ENCODE results near the gene TSEN2.
"Not testable (repeated sequence)": the region's sequence is repeated elsewhere in the genome, so short reads cannot be mapped to it uniquely, and the experiment has no call there.

Gene TSEN2

DNA sequence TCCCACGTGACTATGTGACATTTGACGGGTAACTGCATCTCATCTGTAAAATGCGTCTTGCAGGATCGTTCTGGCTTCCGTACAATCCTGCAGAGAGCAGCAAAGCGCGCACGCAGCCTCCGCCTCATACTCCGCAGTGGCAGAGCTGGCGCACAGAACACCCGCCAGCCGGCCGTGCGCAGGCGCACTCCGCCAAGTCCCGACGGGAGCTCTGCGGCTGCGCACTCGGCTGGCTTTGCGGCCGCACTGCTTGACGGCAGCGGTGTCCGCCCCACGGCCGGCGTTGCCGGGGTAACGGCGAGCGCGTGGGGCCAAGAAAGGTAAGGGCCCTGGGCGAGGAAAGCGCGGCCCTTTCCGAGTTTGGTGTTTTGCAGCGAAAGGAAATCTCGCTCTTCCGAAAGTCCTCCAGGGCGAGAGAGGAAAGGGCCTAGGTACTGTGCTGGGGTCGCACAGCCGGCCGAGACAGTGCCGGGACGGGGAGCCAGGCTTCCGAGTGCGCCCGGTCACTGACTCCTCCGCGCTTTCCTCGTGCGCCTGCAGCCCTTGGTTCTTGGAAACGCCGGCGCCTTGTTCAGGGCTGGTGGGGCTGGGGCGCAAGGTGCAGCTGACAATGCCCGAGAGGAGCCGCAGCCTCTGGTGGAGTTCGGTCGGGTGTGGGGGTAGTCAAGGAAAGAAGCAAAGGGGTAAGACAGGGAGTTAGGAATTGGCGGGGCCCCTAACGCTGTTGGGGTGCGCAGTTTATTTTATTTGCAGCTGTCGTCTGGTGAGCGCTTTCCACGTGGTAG, at the start of gene TSEN2:
Gene TSEN2 (plus strand): TSS at position 283 of the 785 bp plus-strand sequence. CDS start 5,321 bp downstream, outside the sequence.
- peak; percentile 85 for DNase-seq

DNA sequence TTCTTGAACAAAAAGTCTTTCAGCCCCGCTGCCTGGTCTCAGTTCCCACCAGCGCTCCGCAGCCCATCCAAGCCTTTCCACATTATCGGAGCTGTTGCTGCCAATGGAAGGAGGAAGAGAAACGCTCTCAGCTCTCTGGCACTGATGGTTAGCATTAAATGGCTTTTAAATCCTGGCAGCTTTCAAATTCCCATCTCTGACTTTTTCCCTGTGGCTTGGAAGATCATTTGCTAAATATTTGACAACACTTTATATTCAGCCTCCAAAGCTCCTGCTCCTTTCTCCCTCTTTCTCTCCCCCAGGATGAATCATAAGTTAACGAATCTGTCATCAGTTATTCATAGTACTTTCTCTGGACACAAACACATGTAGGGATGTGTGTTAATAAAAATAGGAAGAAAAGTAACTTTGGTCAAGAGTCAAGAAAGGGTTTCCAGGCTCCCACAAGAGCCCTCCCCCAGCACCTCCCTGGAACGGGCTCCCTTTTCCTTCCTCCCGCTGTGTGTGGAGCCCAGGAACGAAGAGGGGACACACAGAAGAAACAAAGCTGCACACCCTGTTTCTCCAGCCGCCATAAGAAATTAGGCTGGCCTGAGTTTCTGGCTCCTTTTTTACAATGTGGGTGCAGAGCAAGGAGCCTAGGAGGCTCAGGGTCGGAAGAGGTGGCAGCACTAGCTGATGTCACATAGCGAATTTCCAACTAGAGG, 47.6 kb upstream of the TSEN2 start:
- no peak for DNase-seq

DNA sequence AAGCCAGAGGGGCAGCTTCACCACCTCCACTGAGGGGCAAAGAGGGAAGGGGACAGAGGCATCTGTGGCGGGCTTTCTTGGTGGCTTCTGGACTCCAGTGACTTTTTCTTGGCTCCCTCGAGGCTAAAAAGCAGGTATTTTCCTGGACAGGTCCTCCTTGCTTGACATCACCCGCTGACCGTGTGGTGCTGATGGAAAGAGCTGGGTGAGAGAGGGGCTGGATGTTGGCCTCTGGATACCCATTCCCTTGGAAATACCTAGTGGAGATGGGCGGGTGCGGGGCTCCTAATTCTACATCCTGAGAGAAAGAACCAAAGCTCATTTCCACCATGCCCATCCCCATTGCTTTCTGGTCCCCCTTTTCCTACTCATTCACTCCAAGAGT, 47.1 kb upstream of the TSEN2 start:
- no peak for DNase-seq

DNA sequence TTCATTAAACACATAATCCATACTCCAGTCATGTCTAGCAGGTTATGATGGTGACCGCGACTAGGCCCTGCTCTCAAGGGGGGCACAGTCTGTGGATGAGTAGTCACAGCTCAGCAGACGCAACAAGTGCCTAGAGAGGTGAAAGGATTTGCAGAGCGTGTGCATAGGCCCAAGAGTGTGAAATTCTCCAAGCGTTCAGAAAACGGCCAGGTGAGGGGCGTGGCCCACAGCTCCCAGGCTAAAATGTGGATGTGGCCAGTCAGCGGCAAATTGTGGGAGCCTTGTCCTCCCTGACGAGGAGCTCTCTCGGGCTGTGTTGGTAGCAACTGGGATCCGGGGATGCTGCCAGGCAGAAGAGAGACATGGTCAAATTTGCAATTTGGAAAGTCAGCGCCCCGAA, 46.4 kb upstream of the TSEN2 start:
- no peak for DNase-seq

DNA sequence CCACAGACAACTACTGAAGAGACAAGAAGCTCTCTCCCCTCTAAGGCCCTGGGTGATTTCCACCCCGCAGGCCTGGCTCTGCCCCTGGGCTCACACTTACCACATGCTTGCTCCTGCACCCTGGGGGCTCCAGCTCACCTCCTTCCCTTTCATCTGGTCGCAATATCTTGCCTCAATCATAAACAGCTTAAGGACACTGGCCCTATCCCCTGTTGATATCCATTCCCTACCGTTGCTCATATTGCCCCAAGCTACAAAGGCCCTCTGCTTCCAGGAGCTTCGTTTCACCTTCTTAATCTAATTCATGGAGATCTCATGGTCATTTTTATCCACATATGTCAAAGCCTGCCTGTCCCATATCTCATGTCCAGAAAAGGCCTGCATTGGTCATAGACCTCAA, 46.0 kb upstream of the TSEN2 start:
- no peak for DNase-seq

GRCh38 chr3:12439161-12439940, 44.9 kb upstream of the TSEN2 start:
- DNase-seq: no peak

- no peak for DNase-seq
Measured at GRCh38 chr3:12440927-12441714, 43.2 kb upstream of the TSEN2 start.

GRCh38 chr3:12442654-12443501, 41.4 kb upstream of the TSEN2 start:
- DNase-seq: no peak

DNA sequence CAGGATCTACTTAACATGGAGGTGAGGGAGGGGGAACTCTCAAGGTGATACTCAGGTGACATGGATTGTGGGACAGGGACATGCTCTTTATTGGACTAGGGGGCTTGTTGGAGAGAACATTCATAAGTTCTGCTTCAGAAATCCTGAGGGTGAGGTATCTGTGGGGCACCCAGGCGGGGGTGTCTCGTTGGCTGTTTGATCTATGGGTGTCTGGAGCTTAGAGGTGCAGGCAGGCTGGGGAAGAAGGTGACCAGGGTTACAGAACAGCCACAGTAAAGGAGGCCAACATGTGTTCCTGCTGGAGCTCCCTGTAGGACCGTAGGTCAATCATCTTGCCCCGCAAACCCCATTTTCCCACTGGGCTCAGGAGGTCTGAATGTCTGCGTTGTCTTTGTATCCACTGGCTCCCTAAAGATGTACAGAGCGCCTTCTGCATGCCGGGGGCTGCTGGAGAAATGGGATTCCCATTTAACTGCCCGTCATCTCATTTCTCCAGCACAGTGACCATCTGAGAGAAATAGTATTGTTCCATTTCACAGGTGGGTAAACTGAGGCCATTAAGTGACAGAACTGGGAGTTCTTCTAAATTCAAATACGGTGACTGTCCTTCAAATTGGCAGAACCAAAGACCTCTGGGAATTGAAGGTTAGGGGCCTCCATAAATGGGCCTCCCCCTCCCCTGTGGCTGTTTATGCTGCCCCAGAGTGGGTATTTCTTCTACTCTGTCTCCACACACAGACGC, 40.3 kb upstream of the TSEN2 start:
- no peak for DNase-seq

DNA sequence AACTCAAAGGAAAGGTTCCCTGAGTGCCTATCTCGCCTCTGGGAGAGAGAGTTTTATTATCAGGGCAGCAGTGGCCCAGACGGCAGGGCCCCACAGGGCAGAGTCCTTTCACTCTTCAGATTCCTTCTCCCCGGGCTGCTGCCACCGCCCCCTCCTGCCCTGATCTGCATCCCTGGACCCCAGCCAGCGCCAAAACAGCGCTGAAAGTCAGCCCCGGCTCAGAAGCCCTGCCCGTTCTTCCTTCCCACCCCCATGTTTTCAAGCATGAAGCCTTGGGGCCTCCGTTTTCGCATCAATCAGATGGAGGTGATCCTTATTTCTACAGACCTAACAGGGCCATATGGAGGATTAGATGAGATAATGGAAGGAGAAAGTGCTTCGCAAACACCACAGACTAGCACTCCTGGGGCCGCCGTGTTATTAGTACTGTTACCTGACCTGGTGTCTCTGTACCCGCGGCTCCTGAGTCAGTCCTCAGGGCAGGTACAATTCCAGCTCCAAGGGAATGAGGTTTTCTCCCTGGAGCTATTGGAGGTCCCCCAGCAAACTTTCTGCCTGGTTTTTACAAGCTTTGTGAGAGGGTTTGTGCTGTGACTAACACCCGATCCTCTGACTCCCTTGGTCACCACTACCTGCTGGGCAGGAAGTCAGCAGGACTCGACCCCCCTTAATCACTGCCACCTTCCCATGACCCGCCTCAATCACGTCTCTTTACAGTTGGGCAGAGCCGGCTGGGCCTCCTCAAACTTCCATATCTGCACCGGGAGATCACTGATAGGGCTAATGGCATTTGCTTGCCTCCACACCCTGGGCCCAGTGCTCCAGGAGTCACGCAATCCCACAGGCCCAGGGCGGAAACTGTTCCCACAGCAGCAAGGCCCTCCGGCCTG, 39.5 kb upstream of the TSEN2 start:
- DNase-seq: no peak

GRCh38 chr3:12445523-12446240, 38.6 kb upstream of the TSEN2 start:
- DNase-seq: no peak

GRCh38 chr3:12446298-12446697, 38.0 kb upstream of the TSEN2 start:
- no peak for DNase-seq

- DNase-seq: no peak
Measured at GRCh38 chr3:12447075-12447474, 37.2 kb upstream of the TSEN2 start.

DNA sequence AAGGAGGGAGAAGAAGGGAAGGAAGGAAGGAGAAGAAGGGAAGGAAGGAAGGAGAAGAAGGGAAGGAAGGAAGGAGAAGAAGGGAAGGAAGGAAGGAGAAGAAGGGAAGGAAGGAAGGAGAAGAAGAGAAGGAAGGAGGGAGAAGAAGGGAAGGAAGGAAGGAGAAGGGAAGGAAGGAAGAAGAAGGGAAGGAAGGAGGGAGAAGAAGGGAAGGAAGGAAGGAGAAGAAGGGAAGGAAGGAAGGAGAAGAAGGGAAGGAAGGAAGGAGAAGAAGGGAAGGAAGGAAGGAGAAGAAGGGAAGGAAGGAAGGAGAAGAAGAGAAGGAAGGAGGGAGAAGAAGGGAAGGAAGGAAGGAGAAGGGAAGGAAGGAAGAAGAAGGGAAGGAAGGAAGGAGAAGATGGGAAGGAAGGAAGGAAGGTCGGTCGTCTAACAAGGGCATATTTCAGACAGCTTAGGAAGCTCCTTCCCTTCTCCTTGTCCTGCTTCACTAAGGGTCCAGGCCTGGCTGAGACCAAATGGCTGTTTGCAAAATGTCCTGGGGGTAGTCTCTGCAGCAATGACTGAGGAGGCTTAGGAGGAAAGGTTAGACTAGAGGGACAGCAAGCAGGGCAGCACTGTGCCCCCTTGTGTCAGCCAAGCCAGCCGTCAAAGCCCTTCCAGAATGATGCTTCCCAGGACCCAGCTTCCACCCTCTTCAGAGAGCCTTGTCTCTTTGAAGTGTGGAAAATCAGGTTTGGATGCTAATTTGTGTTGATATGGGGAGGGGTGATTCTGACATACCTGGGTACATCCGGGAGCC, 35.7 kb upstream of the TSEN2 start:
- DNase-seq: not testable (repeated sequence)

- no peak for DNase-seq
Measured at GRCh38 chr3:12449889-12450682, 34.2 kb upstream of the TSEN2 start.

DNA sequence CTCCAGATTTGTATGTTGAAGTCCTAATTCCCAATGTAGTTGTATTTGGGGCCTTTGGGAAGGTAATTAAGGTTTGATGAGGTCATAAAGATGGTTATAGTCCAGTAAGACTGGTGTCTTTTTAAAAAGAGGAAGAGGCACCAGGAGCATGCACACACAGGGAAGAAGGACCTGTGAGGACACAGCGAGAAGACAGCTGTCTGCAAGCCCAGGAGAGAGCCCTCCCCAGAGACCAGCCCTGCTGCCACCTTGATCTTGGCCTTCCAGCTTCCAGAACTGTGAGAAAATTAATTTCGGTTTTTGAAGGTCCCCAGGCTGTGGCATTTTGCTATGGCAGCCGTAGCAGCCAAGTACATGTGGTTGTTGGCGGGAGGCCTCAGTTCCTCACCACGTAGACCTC, 32.8 kb upstream of the TSEN2 start:
- no peak for DNase-seq

GRCh38 chr3:12451960-12452359, 32.3 kb upstream of the TSEN2 start:
- DNase-seq: no peak
